Ramos (cell line): ENCODE data around the gene C1orf226.

ENCODE experiments used
- in situ Hi-C: fragments of 300-500 bp; cut with MboI; formaldehyde crosslinking; loops from one replicate; pipeline ENCODE4 v1.14.3; 2022; ENCODE audit warnings: low sequenced_read_pairs; ENCODE audit not compliant: unreplicated experiment

The C1orf226 gene

DNA sequence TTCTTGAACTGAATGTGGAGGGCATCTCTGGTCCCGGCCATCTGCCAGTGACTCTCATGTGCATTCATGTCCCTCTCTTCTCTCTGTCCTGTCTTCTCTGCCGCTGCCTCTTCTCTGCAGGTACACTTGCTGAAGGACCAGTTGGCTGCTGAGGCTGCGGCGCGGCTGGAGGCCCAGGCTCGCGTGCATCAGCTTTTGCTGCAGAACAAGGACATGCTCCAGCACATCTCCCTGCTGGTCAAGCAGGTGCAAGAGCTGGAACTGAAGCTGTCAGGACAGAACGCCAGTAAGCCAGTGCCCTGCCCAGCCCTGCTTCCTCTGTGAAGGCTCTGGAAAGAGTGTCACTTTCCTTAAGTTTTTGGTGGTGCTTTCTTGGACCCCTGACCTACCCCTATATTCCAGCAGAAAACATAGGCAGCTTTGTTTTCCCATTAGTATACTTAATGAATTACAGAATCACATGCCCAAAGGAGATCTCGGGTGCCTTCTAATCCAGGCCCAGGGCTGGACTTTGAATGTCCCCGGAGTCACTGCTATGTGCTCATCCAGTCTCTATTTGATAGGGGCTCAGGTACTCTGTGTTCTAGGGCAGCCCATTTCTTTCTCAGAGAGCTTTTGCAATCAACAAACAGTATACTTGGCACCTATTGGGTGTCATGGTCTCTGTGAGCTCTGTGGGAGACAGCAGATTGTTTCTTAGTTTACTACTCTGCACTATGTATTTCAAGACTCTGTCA lies 16.1 kb upstream of the C1orf226 start:
- in situ Hi-C loops = no loop called here

DNA sequence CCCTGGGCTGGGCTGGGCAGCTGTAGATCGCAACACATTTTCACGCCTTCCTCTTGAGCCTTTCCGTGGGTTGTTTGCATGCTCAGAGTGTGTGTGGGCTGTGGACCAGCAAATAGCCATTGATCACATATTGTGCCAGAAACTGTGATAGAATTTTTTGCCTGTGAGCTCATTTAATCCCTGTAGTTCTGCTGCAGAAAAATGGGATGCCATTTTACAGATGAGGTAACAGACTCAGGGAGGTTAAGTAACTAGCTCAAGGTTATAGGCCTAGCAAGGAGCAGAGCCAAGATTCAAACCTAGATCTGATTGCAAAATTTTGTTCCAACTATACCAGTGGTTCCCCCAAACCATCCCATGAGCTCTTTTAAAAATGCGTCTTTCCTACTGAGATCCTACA lies 15.4 kb upstream of the C1orf226 start:
- in situ Hi-C loops = no loop called here

DNA sequence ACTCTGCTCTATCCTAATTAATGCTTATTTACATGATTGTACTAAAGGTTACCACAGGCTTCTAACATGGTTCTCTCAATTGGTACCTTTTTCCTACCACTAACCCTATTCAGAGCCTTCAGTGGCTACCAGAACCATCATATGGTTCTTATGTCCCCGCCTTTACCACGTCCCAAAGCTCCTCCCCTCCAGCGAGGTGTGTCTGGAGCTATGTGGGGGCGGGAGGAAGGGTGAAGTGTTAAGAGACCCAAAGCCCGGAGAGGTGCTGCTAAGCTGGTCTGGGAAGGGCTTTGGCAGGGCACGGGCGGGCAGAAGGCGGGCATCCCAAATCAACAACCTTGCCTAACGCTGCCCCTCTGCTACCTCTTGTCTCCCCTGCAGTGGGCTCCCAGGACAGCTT lies 14.9 kb upstream of the C1orf226 start:
- in situ Hi-C loops = no loop called here

DNA sequence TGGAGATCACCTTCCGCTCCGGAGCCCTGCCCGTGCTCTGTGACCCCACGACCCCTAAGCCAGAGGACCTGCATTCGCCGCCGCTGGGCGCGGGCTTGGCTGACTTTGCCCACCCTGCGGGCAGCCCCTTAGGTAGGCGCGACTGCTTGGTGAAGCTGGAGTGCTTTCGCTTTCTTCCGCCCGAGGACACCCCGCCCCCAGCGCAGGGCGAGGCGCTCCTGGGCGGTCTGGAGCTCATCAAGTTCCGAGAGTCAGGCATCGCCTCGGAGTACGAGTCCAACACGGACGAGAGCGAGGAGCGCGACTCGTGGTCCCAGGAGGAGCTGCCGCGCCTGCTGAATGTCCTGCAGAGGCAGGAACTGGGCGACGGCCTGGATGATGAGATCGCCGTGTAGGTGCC lies 14.5 kb upstream of the C1orf226 start:
- in situ Hi-C loops = no loop called here

DNA sequence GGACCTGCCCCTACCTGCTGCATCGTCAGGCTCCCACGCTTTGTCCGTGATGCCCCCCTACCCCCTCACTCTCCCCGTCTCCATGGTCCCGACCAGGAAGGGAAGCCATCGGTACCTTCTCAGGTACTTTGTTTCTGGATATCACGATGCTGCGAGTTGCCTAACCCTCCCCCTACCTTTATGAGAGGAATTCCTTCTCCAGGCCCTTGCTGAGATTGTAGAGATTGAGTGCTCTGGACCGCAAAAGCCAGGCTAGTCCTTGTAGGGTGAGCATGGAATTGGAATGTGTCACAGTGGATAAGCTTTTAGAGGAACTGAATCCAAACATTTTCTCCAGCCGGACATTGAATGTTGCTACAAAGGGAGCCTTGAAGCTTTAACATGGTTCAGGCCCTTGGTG lies 13.8 kb upstream of the C1orf226 start:
- in situ Hi-C loops = no loop called here

DNA sequence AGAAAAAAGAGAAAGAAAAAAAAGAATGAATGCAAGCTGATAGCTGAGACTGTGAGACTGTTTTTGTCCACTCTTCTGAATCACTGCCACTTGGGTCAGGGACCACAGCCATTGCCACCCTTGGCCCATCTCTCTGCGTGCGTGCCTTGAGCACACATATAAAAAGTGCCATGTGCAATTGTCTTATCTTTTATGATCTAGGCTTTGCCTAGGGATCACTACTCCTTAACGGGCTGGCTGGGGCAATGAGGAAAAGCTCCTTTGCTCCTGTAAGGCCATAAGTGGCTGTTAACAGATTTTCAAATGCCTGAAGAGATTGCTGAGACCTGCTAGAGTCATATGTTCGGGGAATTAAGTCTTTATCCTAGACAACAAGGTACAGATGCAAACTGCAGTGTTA lies 13.1 kb upstream of the C1orf226 start:
- in situ Hi-C loops = no loop called here

DNA sequence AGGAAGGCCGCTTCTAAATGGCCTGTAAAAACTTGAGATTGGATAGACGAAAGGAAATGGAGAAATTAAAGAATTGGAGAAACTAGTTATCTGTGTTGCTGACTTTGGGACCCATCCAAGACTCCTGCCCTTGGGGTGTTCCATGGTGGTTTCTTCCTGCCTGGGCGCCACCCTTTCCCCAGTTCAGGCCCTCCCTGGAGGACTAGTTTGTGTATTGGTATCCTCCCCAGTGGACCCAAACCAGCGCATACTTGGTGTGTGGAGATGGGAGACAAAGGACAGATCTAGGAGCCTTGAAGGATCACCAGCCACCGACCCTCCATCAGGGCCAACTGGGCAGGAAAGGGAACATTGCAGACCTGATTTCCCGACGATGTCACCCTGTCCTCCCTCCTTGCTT lies 12.0 kb upstream of the C1orf226 start:
- in situ Hi-C loops = no loop called here

DNA sequence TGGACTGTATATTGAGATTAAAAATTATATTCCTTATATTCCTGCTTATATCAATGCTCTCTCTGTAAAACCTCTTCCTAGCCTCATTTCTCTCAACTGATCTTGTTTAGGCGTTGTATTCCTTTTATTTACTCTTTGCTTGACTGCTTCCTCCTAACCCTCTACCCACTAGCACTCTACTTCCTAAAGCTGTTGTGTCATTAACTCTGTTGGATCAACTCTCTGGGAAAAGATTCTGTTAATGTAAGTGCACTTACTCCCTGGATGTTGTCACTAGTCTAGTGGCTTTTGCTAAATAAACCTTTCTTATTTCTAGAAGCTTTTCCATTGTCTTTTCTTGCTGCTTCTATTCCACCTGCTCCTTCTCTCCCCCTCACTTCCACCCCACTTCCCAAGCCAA lies 11.4 kb upstream of the C1orf226 start:
- in situ Hi-C loops = no loop called here

DNA sequence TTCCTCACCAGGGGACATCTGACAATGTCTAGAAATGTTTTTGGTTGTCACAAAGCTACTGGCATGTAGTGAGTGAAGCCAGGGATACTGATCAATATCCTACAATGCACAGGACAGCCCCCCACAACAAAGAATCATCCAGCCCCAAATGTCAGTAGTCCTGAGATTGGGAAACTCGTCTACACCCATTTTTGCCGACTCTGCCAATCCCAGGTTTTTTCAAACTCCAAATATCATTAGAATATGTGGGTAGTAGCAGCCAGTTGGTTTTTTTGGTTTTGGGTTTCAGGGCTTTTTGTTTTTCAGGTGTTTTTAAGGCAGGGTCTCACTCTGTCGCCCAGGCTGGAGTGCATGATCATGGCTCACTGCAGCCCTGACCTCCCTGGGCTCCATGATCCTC lies 10.8 kb upstream of the C1orf226 start:
- in situ Hi-C loops = no loop called here

DNA sequence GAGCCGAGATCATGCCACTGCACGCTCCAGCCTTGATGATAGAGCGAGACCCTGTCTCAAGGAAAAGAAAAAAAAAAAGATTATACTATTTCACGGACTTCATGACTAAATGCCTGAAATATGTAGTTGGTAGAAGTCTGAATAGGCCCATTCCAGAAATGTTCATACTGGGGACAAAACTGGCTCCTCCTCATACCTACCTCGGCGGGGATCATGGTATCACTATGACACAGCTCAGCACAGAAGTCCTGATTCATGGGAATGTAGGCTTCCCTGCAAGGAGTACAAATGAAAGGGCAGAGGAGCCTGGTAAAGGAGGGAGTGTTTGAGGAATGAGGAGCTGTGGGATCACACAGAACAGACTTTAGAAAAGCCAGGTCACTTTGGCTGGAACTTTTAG lies 9.9 kb upstream of the C1orf226 start:
- in situ Hi-C loops = no loop called here

DNA sequence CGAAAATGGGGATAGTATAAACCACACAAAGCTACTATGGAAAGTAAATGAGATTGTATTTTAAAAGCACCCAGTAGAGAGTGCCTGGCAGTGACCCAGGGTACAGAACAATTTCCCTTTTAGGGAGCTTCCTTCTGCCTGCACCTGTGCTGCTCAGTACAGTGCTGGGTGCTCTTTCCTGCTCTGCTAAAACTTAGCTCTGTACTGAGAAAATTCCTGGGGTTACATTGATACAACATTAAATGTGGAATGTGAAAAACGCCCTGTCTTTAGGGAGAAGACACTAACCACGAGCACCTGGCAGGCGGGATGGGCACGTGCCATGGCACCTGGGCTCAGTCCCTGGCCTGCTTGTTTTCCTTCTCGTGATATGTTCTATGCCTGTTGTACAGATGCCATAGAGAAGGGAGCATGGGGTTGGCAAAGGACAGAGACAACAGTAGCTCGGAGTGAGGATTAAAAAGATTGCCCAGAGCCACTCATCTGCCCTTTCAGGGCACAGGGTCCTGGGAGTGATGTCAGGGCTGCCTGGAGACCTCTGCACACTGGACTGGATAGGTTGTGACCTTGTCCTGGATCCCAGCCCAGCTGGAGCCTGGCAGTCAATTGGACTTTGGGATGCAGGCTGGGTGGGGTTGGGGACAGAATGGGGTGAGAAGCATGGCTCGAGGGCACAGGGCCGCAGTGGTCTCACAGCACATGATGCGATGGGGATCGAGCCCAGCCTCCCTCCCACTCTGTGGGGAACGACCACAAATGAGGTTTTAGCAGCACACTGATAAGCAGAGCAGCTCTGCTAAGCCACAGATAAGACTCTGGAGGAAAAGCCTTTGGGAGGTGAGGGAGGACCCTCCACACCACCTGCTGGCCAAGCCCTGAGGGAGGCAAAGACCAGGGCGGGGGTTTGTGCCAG lies 9.1 kb upstream of the C1orf226 start:
- in situ Hi-C loops = no loop called here

DNA sequence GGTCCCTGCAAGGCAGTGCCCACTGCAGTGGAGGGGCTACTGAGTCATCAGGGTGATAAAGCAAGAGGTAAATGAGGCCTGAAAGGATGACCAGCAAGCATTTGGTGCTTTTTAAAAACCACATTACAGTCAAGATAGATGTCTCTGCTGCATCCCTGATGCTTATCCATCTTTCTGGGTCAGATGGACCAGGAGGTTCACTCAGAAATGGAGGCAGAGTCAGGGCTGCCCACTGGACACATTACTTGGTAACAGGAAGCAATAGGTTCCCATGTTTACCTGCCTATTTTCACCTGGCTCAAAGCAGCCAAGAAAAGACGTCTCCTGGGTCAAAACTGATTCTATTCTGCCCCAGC lies 8.5 kb upstream of the C1orf226 start:
- in situ Hi-C loops = no loop called here

DNA sequence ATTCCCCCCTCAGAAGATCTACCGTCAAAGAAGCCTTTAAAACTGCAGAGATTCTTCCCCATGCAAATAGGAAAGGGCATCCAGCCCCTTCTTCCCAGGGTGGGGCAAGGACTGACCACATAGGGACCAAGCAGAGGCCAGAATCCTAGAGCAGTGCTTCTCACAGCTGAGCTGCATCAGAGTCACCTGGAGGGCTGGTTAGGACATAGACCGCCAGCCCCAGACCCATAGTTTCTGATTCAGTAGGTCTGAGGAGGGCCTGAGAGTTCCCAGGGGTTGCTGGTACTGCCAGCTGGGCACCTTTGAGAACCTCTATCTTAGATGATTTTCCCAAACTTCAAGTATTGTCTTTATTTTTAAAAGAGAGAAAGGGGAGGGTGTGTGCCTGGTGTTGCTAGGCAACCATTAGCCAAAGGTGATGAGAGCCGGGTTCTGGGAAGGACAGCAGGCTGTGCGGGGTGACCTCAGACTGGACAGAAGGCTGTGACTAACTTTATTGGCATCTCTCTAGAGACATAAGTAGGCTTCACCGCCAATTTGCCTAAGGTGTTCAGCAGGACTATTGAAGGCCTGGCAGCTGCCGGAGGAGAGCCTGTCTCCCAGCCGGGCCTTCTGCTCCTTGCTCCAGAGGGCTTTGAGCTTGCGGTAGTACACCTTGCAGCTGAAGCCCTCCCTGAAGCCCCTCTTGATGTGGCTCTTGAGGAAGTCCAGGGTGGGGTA lies 7.8 kb upstream of the C1orf226 start:
- in situ Hi-C loops = no loop called here

DNA sequence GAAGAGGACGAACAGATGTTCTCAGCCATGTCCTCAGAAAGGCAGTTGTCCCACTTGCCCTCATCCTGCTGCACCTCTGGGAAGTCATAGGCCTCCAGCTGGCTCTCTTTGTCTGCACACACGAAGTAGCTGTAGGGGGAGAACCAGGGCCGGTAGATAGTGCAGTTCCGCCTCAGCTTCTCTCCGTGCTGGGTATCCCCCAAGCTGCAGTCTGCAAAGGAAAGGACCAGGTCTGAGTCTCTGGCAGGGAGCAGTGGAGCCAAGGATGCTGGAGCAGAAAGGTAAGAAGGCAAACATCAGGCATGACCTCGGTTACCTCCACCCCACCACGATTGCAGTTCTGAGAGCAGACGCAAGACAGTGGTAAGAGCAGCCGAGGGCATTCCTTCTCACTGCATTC lies 7.1 kb upstream of the C1orf226 start:
- in situ Hi-C loops = no loop called here

DNA sequence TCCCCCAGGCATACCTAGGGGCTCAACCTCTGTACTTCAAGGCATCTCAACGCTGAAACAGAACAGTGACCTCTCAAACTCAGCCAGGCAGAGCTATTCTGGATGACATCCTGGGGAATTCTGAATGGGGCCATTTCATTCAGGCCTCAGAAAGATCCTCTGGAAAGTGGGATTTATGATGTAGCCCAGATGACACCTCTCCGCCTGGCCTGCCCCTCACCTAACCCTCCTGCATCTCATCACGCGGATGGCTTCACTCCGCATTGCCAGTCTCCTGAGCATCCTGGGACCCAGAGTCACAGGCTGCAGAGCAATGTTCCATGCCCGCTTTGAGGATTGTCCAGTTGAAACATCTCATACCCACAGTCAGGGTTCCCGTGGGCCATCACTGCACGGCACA lies 6.1 kb upstream of the C1orf226 start:
- in situ Hi-C loops = no loop called here

DNA sequence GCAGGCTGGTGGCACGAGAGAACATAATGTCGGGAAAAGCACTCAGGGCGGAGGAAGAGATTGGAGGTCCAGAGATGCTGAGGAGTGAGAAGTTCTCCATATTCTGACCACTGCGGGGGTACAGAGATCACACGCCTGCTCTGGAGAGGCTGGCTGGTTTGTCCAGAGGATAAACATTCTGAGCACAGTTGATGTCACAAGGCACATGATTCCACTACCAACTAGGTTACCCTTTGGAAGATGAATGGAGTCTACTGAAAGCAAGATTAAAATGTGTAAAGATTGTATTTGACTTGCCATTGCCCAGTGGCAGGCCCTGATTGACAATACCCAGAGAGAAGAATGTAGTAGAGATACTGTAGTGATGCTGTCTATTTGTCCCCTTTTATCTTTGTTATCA lies 4.8 kb upstream of the C1orf226 start, which contains the start of gene SPATA46:
SPATA46 (minus strand) TSS at position 164 of the 400 bp plus-strand sequence; CDS start at position 100, 64 bp downstream.
- in situ Hi-C loops = no loop called here

DNA sequence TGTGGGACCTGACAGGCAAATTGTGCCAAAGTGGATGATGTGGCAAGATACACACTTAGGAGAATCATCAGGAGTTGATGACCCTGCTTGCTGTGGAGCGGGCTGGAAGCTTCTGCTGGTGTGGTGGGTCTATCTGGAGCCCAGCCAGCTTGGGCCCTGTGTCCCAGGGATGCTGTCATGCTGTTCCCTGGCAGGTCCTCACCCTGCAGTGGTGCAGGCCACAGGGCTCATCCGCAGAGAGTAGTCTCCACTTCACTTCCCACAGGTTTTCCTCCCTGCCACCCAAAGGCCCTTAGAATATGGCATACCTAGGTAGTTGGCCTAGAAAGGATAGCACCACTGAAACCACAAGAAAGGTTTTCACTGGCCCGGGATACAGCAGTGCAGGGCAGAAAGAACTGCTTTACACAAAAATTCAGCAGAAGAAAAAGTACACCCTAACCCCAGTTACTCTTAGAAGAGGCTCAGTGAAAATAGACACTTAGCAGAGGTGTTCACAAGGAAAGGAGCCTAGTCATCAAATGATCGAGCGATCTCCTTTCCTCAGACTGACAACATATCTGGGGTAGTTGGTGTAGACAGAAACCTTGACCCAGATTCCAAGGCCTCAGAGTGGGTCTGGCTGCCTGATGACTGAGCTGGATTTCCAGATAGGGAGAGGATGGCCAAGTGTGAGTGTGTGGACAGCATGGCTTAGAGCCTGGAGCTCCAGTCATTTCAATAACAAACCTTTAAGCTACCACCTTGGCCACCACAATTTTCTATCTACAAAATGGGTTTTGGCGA lies 1.3 kb upstream of the C1orf226 start:
- in situ Hi-C loops = no loop called here

DNA sequence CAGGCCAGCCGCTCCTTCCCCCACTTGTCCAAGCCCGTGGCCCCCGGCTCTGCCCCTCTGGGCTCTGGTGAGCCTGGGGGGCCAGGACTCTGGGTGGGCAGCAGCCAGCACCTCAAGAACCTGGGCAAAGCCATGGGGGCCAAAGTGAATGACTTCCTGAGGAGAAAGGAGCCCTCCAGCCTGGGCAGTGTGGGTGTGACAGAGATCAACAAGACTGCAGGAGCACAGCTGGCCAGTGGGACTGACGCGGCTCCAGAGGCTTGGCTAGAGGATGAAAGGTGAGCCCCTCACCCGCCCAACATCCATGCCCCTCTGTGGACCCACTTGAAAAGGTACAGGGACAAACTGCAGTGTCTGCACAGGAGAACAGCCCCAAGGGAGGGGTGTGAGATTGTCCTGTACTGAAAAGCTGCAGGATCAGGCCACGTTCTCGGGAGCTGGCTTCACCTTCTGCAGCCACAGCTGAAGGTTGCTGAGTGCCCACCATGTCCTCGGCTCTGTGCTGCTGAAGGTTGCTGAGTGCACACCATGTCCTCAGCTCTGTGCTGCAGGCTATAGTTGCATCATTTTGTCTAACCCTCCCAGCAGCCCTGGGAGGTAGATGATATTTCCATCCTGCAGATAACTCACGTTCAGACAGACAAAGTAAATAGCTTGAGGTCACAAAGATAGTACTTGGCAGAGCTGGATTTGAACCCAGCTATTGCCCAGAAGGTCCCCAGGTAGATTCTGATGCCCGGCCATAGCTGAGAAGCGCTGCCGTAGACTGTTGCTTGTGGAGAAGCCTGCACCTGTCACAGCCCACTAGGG lies 618 bp downstream of the C1orf226 start:
- in situ Hi-C loops = no loop called here

DNA sequence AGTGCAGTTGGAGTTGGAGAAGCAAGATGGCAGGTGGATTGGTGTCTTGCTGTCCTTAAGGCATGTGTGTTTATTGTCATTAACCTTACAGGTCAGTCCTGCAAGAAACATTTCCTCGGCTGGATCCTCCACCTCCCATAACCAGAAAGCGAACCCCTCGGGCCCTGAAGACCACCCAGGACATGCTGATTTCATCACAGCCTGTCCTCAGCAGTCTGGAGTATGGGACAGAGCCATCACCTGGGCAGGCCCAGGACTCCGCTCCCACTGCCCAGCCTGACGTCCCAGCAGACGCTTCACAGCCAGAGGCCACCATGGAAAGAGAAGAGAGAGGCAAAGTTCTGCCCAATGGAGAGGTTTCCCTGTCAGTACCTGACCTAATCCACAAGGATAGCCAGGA lies 1.6 kb downstream of the C1orf226 start:
- in situ Hi-C loops = no loop called here
